WTC11 (cell line): ENCODE data around the gene SART3. TPM values are rescaled to one million over a fixed set of nuclear protein-coding genes. Genes with fewer than 3 reads are reported as not detected.

Source experiments
- ATAC-seq: fragments of 200-7000 bp; cut with Tn5 transposase; 2 replicates; pipeline ENCODE4 v1.10.0; 2021; ENCODE audit warnings: mild to moderate bottlenecking, moderate library complexity
- CTCF ChIA-PET: fragments of 300-600 bp; sonication (Branson Sonifier 250); formaldehyde crosslinking; loops from one replicate; lab custom pipeline; 2021; ENCODE audit warnings: antibody characterized with exemption; lab: Charles Lee
- POLR2A ChIA-PET: fragments of 350-600 bp; sonication (Branson Sonifier 250); formaldehyde crosslinking; loops from one replicate; lab custom pipeline; 2021; ENCODE audit warnings: antibody characterized with exemption; lab: Charles Lee
- DNase-seq: peaks from one replicate; pipeline ENCODE4 v3.0.0; 2021; ENCODE audit warnings: low spot score
- H3K27ac Mint-ChIP-seq: 2 replicates; pipeline ENCODE4 v1.8.0; 2021; ENCODE audit warnings: mixed read lengths
- H3K27me3 Mint-ChIP-seq: 2 replicates; pipeline ENCODE4 v1.8.0; 2021; ENCODE audit warnings: low read depth, mild to moderate bottlenecking, moderate library complexity, mixed read lengths
- H3K36me3 Mint-ChIP-seq: 2 replicates; pipeline ENCODE4 v1.8.0; 2021; ENCODE audit warnings: mixed read lengths
- H3K4me1 Mint-ChIP-seq: 2 replicates; pipeline ENCODE4 v1.8.0; 2022; ENCODE audit warnings: mixed read lengths
- H3K4me3 Mint-ChIP-seq: 2 replicates; pipeline ENCODE4 v1.8.0; 2021; ENCODE audit warnings: mild to moderate bottlenecking, moderate library complexity, mixed read lengths
- H3K9me3 Mint-ChIP-seq: 2 replicates; pipeline ENCODE4 v1.8.0; 2021; ENCODE audit warnings: mixed read lengths
- ATF2 ChIP-seq: sonication (generic); formaldehyde crosslinking; IDR thresholded peaks from 2 replicates; pipeline ENCODE4 v1.8.1; 2022; ENCODE audit warnings: low read depth, missing genetic modification reagents, borderline replicate concordance
- CREB1 ChIP-seq: sonication (generic); formaldehyde crosslinking; IDR thresholded peaks from 2 replicates; pipeline ENCODE4 v1.8.0; 2023; ENCODE audit warnings: mild to moderate bottlenecking, missing genetic modification reagents
- E2F1 ChIP-seq: sonication (generic); formaldehyde crosslinking; IDR thresholded peaks from 2 replicates; pipeline ENCODE4 v1.8.0; 2022; ENCODE audit warnings: mild to moderate bottlenecking, missing genetic modification reagents
- EMX1 ChIP-seq: fragments of 250-450 bp; sonication (Bioruptor Pico); IDR thresholded peaks from 2 replicates; pipeline ENCODE4 v1.8.0; 2021; ENCODE audit warnings: mild to moderate bottlenecking
- GABPB1 ChIP-seq: sonication (generic); formaldehyde crosslinking; IDR thresholded peaks from 2 replicates; pipeline ENCODE4 v1.8.1; 2023; ENCODE audit warnings: mild to moderate bottlenecking, missing genetic modification reagents
- HMGA2 ChIP-seq: fragments of 250-450 bp; sonication (Bioruptor Pico); IDR thresholded peaks from 2 replicates; pipeline ENCODE4 v1.4.0; 2021; ENCODE audit warnings: mild to moderate bottlenecking, moderate library complexity
- RELA ChIP-seq: sonication (generic); formaldehyde crosslinking; IDR thresholded peaks from 2 replicates; pipeline ENCODE4 v1.8.1; 2022; ENCODE audit warnings: missing genetic modification reagents, mild to moderate bottlenecking, borderline replicate concordance
- RORB ChIP-seq: fragments of 250-450 bp; sonication (Bioruptor Pico); IDR thresholded peaks from 2 replicates; pipeline ENCODE4 v1.9.0; 2021; ENCODE audit warnings: mild to moderate bottlenecking
- TEAD1 ChIP-seq: sonication (generic); formaldehyde crosslinking; IDR thresholded peaks from 2 replicates; pipeline ENCODE4 v1.8.0; 2022; ENCODE audit warnings: mild to moderate bottlenecking, missing genetic modification reagents
- ZMAT4 ChIP-seq: fragments of 250-450 bp; sonication (Bioruptor Pico); IDR thresholded peaks from 2 replicates; pipeline ENCODE4 v1.9.0; 2021; ENCODE audit warnings: mild to moderate bottlenecking
- ZNF138 ChIP-seq: sonication (generic); formaldehyde crosslinking; conservative IDR thresholded peaks from 2 replicates; pipeline ENCODE4 v1.8.1; 2022; ENCODE audit warnings: mild to moderate bottlenecking, moderate library complexity, missing genetic modification reagents
- ZNF219 ChIP-seq: sonication (generic); formaldehyde crosslinking; IDR thresholded peaks from 2 replicates; pipeline ENCODE4 v1.8.0; 2023; ENCODE audit warnings: missing genetic modification reagents, mild to moderate bottlenecking, borderline replicate concordance
- ZNF532 ChIP-seq: fragments of 250-450 bp; sonication (Bioruptor Pico); IDR thresholded peaks from 2 replicates; pipeline ENCODE4 v1.9.0; 2021; ENCODE audit warnings: mild to moderate bottlenecking, borderline replicate concordance
- total RNA-seq: library from RNA; stranded (reverse); gene quantifications from 3 replicates; pipeline ENCODE4 v1.2.3, GENCODE V29; 2021
- TF ChIP-seq, protein P1 (sequence below): sonication (generic); formaldehyde crosslinking; conservative IDR thresholded peaks from 2 replicates; pipeline ENCODE4 v1.8.1; 2022; ENCODE audit warnings: mild to moderate bottlenecking, missing genetic modification reagents
- TF ChIP-seq, protein P2 (sequence below): fragments of 250-450 bp; sonication (Bioruptor Pico); IDR thresholded peaks from 2 replicates; pipeline ENCODE4 v1.9.0; 2021; ENCODE audit warnings: mild to moderate bottlenecking

Gene SART3
- total RNA-seq, 1 experiment from 2014 or later, result 91.2 TPM

GRCh38 chr12:108479364-108480070, 81.5 kb downstream of the SART3 start:
- ChIA-PET CTCF (interaction anchor here (1.2 kb wide), 1 partner anchor 16 kb away, joined by 3 read pairs; no protein-coding TSS in a partner anchor), POLR2A (no interaction called here)
- no peak overlapping the region for H3K27ac Mint-ChIP-seq
- no peak for DNase-seq
- TF ChIP-seq RORB (no peak), ZMAT4 (CRISPR knock-in tag) (no peak), ZNF219 (no peak), GABPB1 (CRISPR knock-in tag) (no peak), TEAD1 (CRISPR knock-in tag) (no peak), E2F1 (no peak), HMGA2 (CRISPR knock-in tag) (no peak), CREB1 (CRISPR knock-in tag) (no peak), ZNF532 (CRISPR knock-in tag) (no peak), RELA (CRISPR knock-in tag) (no peak), ATF2 (no peak), EMX1 (CRISPR knock-in tag) (no peak), ZNF138 (CRISPR knock-in tag) (no peak)
- TF ChIP-seq, protein P1, sequence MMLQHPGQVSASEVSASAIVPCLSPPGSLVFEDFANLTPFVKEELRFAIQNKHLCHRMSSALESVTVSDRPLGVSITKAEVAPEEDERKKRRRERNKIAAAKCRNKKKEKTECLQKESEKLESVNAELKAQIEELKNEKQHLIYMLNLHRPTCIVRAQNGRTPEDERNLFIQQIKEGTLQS (CRISPR knock-in tag), result no peak
- TF ChIP-seq, protein P2, sequence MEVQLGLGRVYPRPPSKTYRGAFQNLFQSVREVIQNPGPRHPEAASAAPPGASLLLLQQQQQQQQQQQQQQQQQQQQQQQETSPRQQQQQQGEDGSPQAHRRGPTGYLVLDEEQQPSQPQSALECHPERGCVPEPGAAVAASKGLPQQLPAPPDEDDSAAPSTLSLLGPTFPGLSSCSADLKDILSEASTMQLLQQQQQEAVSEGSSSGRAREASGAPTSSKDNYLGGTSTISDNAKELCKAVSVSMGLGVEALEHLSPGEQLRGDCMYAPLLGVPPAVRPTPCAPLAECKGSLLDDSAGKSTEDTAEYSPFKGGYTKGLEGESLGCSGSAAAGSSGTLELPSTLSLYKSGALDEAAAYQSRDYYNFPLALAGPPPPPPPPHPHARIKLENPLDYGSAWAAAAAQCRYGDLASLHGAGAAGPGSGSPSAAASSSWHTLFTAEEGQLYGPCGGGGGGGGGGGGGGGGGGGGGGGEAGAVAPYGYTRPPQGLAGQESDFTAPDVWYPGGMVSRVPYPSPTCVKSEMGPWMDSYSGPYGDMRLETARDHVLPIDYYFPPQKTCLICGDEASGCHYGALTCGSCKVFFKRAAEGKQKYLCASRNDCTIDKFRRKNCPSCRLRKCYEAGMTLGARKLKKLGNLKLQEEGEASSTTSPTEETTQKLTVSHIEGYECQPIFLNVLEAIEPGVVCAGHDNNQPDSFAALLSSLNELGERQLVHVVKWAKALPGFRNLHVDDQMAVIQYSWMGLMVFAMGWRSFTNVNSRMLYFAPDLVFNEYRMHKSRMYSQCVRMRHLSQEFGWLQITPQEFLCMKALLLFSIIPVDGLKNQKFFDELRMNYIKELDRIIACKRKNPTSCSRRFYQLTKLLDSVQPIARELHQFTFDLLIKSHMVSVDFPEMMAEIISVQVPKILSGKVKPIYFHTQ, result no peak
- H3K4me3 Mint-ChIP-seq, result no peak overlapping the region
- H3K27me3 Mint-ChIP-seq, result no peaks in the 10 kb centered on the region
- peaks cover 16% of the 10 kb centered on the region for H3K4me1 Mint-ChIP-seq
- peaks cover 9% of the 10 kb centered on the region for H3K9me3 Mint-ChIP-seq
- no peaks in the 10 kb centered on the region for H3K36me3 Mint-ChIP-seq
- ATAC-seq, result no peak
